ENCODE measurements around the gene PSAPL1.

DNA sequence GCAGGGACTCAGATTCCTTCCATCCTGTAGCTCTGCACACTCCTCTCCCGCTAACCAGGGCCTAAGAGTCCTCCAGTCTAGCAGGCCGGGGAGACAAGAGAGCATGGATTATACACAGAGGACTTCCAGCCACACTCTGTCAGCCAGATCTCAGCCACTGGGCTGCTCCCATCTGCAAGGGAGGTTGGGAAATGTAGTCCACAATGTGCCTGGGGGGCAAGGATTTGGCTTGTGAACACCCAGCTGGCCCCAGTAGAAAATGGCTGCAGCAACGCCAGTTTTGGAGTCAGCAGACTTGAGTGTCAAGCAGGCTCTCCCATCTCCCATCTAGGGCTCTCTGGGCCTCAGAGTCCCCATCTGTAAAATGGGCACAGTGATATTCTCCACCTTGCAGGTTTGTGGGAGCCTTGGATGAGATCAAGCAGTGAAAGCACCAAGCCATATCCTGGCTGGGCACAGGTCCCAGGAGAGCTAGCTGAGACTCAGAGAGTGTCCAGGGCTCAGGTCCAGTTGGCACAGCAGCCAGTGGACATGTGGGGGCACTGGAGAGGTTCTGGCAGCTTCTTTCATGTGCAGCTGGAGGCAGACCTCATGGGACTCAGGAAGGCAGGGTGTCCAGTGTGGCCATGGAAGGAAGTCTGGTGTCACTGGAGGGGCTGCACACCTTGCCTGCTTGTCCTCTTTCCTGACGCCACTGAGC is 14.6 kb downstream of the PSAPL1 start:
- TF ChIP-seq, protein P1, sequence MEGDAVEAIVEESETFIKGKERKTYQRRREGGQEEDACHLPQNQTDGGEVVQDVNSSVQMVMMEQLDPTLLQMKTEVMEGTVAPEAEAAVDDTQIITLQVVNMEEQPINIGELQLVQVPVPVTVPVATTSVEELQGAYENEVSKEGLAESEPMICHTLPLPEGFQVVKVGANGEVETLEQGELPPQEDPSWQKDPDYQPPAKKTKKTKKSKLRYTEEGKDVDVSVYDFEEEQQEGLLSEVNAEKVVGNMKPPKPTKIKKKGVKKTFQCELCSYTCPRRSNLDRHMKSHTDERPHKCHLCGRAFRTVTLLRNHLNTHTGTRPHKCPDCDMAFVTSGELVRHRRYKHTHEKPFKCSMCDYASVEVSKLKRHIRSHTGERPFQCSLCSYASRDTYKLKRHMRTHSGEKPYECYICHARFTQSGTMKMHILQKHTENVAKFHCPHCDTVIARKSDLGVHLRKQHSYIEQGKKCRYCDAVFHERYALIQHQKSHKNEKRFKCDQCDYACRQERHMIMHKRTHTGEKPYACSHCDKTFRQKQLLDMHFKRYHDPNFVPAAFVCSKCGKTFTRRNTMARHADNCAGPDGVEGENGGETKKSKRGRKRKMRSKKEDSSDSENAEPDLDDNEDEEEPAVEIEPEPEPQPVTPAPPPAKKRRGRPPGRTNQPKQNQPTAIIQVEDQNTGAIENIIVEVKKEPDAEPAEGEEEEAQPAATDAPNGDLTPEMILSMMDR (IDR thresholded peaks at IDR 0.05): no peak
- TF ChIP-seq EP300 (IDR thresholded peaks at IDR 0.05) (no peak), POLR2A (IDR thresholded peaks at IDR 0.05) (no peak), POLR2AphosphoS5 (IDR thresholded peaks at IDR 0.05) (no peak)
